GM12801 (cell line): ENCODE measurements around the gene INSC.

Source experiments
- TF ChIP-seq, protein P1 (sequence below): IDR thresholded peaks from one replicate; pipeline ENCODE4 v1.5.1; 2011; ENCODE audit warnings: control low read depth; ENCODE audit not compliant: insufficient read length; ENCODE audit errors: extremely low read depth

Gene INSC

DNA sequence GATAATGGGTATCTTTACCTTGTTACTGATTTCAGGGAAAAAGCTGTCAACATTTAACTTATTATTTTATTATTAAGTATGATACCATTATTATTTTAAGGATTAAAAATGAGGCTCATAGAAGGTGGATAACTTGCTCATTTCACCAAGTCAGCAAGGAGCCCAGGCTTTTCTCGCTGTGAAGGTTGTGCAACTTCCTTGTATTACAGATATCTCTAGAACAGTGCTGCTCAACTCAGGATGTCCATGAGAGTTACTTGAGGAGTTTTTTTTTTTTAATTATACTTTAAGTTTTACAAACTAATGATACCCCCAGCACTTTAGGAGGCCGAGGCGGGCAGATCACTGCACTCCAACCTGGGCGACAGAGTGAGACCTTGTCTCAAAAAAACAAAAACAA is 98.2 kb downstream of the INSC start:
- TF ChIP-seq, protein P1, sequence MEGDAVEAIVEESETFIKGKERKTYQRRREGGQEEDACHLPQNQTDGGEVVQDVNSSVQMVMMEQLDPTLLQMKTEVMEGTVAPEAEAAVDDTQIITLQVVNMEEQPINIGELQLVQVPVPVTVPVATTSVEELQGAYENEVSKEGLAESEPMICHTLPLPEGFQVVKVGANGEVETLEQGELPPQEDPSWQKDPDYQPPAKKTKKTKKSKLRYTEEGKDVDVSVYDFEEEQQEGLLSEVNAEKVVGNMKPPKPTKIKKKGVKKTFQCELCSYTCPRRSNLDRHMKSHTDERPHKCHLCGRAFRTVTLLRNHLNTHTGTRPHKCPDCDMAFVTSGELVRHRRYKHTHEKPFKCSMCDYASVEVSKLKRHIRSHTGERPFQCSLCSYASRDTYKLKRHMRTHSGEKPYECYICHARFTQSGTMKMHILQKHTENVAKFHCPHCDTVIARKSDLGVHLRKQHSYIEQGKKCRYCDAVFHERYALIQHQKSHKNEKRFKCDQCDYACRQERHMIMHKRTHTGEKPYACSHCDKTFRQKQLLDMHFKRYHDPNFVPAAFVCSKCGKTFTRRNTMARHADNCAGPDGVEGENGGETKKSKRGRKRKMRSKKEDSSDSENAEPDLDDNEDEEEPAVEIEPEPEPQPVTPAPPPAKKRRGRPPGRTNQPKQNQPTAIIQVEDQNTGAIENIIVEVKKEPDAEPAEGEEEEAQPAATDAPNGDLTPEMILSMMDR: no peak

DNA sequence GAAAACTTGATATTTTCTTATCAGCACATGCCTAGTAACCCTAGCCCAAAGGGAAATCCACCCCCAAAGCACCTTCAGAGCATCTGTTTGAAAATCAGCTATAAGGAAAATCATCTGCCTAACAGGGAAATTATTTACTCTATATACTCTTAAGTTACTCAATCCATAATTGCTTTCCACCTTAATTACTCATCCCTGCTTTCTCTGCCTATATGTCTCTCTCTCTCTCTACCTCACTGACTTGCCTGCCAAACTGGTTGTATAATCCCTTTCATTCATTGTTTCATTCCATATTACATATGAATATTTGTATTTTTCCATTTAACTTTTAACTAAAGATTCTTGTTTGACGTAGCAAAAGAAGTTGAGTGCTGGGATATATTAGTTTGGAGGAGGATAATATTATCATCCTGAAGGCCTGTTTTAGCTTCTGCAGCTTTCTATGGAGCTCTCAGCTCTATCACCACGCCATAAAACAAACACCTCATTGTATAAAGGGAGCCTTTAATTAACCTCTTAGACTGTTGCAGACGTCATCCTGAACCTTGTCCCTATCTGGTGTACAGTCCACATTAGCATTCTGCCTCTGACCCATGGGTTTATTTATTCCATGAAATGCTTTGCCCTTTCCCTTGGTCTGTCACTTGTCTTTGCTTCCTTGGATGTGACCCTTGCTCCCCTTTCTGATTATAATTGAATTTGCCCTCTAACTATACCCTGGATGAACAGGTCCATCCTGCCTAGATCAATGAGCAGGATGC is 98.9 kb downstream of the INSC start:
- TF ChIP-seq, protein P1: no peak

DNA sequence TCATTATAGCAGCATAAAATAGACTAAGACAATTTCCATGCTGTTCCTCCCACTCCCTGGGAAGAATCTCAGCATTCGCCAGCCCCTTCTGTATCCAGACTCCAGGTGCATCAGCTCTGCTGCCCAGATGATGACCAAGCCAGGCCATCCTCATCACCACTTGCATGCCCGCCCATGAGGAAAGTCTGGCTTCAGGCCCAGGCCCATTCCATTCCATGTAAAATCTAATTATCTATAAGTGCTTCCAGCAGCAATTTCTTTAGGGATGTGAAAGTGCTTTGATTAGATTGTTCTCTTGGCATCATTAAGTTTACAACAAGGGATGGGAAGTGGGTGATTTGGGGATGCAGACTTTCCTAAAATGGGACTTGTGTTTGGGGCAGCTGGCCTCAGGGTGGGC is 100.3 kb downstream of the INSC start:
- TF ChIP-seq, protein P1: no peak

DNA sequence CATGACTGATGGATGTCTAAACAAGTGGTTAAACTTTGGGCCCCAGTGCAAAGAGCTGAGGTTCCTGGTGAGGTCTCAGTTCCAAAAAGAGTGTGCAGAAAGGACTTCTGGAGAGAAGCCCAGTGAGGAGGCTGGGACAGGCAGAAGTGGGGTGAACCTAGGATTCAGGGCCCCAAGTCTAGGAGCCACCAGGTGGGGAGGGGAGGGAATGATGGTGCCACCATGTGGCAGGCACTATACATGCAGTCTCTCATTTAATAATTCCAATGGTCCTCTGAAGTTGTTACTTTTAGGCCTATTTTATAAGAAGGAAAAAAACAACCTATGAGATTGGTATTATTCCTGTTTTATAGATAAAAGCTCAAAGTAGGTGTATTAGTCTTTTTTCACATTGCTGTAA is 102.0 kb downstream of the INSC start:
- TF ChIP-seq, protein P1: no peak

DNA sequence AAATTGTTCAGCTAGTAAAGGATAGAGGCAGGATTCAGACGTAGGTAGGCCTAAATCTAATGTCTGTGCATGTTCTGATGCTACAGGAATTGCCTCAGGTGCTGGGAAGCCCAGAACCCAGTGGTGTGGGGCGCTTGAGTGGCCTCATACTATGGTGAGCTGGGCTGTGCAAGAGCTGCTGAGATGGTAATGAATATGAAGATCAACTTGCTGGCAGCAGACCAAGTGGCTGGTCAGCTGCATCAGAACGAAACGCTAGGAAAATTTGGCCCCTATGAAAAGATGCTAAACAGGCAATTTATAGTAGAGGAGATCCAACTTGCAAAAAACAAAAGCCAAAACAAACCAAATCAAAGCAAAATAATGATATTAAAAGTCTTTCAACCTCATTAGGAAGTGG is 102.7 kb downstream of the INSC start:
- TF ChIP-seq, protein P1: no peak

DNA sequence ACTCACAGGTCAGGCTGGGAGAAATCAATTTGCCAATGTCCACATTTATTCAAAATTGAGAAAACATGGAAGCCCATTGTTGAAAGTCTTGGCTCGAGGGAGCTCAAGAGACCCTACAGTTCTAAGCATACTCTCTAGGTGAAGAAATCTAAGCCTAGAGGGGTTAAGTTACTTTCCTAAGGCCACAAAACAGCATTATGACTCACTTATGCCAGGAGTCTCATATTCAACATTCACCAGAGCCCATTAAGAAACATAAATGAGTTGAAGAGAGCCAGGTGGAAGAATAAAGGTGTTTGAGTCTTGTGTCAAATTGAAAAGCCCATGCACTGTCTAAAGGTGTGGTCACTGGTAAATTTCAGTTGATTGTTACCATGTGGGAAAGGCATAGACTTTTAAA is 108.1 kb downstream of the INSC start:
- TF ChIP-seq, protein P1: no peak

DNA sequence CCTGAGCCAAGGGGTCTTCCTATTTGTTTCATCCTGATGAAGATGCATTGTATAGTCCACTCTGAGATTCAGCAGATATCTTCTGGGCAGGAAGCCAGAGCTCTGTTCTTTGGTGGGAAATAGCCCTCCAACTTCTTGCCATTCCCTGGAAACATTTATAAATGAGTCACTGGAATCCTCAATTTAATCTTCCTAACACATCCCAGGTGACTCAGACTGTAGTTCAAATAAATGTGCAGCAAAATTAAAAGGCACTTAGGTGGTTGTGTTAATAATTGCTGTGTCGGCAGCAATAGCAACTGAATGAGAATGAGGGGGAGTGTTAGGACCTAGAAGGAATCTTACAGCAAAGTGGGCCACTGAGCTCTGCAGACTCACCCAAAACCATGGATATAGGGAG is 108.6 kb downstream of the INSC start:
- TF ChIP-seq, protein P1: no peak

DNA sequence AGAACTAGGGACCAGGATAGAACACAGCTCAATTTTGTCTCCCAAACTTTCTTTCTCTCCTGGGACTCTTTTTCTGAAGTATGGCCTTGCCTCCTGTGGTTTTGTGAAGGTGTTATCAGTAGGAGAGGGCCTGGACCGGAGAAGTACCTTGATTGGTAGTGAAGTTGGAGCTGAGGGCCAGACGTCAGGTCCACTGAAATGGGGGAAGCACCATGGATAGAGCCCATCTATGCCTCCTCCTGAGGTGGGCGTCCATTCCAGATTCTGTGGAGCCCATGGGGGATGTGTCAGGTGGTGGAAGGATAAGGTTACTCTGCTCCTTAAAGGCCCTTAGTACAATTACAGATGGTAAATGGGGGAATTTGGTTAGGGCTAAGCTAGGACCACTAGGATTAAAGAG is 109.7 kb downstream of the INSC start:
- TF ChIP-seq, protein P1: no peak
